PC-3 (cell line): Measurements from ENCODE around the gene CPZ. TPM values are rescaled to one million over a fixed set of nuclear protein-coding genes. Genes with fewer than 3 reads are reported as not detected.

Experiments
- ATAC-seq: fragments of 200-7000 bp; cut with Tn5 transposase; 2 replicates; pipeline ENCODE4 v1.9.1; 2020; ENCODE audit warnings: mild to moderate bottlenecking, moderate library complexity
- BruUV-seq: library from RNA; stranded (reverse); fragments of 400-500 nt; replicated peaks from 2 replicates; lab custom pipeline; 2021; lab: Mats Ljungman, UMichigan
- CTCF ChIA-PET: fragments of 300-600 bp; sonication (Branson Sonifier 250); formaldehyde crosslinking; loops from one replicate; lab custom pipeline; 2022; ENCODE audit warnings: antibody characterized with exemption; lab: Charles Lee
- POLR2A ChIA-PET: fragments of 300-600 bp; sonication (Branson Sonifier 250); formaldehyde crosslinking; loops from one replicate; lab custom pipeline; 2022; ENCODE audit warnings: antibody characterized with exemption; ENCODE audit not compliant: unreplicated experiment; lab: Charles Lee
- DNase-seq: peaks from one replicate; pipeline ENCODE4 v3.0.0-alpha.2; 2015
- H2AFZ ChIP-seq: fragments of 300-600 bp; sonication (generic); 2 replicates; pipeline ENCODE4 v1.6.0; 2016; ENCODE audit warnings: antibody characterized with exemption, low read length
- H3F3A ChIP-seq: fragments of 300-600 bp; sonication (generic); one replicate; pipeline ENCODE4 v1.6.0; 2017; ENCODE audit warnings: antibody characterized with exemption, low read length, control low read depth, mild to moderate bottlenecking; ENCODE audit not compliant: unreplicated experiment
- H3K27ac ChIP-seq: fragments of 300-600 bp; sonication (generic); 2 replicates; pipeline ENCODE4 v1.5.1; 2016; ENCODE audit warnings: mild to moderate bottlenecking, low read length
- H3K27me3 ChIP-seq: fragments of 300-600 bp; sonication (generic); 2 replicates; pipeline ENCODE4 v1.6.1; 2016; ENCODE audit warnings: low read length, mixed read lengths
- H3K36me3 ChIP-seq: fragments of 300-600 bp; sonication (generic); 2 replicates; pipeline ENCODE4 v1.6.1; 2016; ENCODE audit warnings: low read depth, mixed run types, low read length, mixed read lengths
- H3K4me1 ChIP-seq: fragments of 300-600 bp; sonication (generic); 2 replicates; pipeline ENCODE4 v1.5.1; 2016; ENCODE audit warnings: low read length; ENCODE audit not compliant: insufficient read depth
- H3K4me2 ChIP-seq: fragments of 300-600 bp; sonication (generic); 2 replicates; pipeline ENCODE4 v1.6.0; 2016; ENCODE audit warnings: low read length
- H3K4me3 ChIP-seq: fragments of 300-600 bp; sonication (generic); 2 replicates; pipeline ENCODE4 v1.5.1; 2016; ENCODE audit warnings: mild to moderate bottlenecking, low read length, mixed read lengths
- H3K79me2 ChIP-seq: fragments of 300-600 bp; sonication (generic); 2 replicates; pipeline ENCODE4 v1.6.1; 2017; ENCODE audit warnings: low read length, mixed read lengths
- H3K9ac ChIP-seq: fragments of 300-600 bp; sonication (generic); 2 replicates; pipeline ENCODE4 v1.6.0; 2016; ENCODE audit warnings: mild to moderate bottlenecking, low read length
- H3K9me2 ChIP-seq: fragments of 300-600 bp; sonication (generic); replicated peaks from 2 replicates; pipeline ENCODE4 v1.6.1; 2016; ENCODE audit warnings: mixed run types, low read length, mixed read lengths
- H3K9me3 ChIP-seq: fragments of 300-600 bp; sonication (generic); 2 replicates; pipeline ENCODE4 v1.6.1; 2016; ENCODE audit warnings: low read length, mixed read lengths
- H4K20me1 ChIP-seq: fragments of 300-600 bp; sonication (generic); 2 replicates; pipeline ENCODE4 v1.6.1; 2016; ENCODE audit warnings: low read length, mixed read lengths
- EZH2 ChIP-seq: fragments of 300-600 bp; sonication (generic); IDR thresholded peaks from one replicate; pipeline ENCODE4 v1.6.1; 2017; ENCODE audit warnings: antibody characterized with exemption, mild to moderate bottlenecking, low read length; ENCODE audit not compliant: unreplicated experiment
- EZH2phosphoT487 ChIP-seq: fragments of 300-600 bp; sonication (generic); IDR thresholded peaks from 2 replicates; pipeline ENCODE4 v1.6.1; 2018; ENCODE audit warnings: mild to moderate bottlenecking, antibody characterized with exemption, low read length, borderline replicate concordance
- intact Hi-C: fragments of 100-400 bp; cut with micrococcal nuclease; formaldehyde crosslinking; loops from 2 replicates; pipeline ENCODE4 v1.9.0; 2023
- total RNA-seq: library from RNA; depleted of rRNA; stranded (reverse); fragments of >200 nt; gene quantifications from 2 replicates; pipeline ENCODE4 v1.2.3, GENCODE V29; 2014
- TF ChIP-seq, protein P1 (sequence below): fragments of 300-600 bp; sonication (generic); conservative IDR thresholded peaks from 2 replicates; pipeline ENCODE4 v1.5.1; 2017; ENCODE audit warnings: antibody characterized with exemption, low read depth, mild to moderate bottlenecking, low read length

CPZ gene
- total RNA-seq, 1 experiment from 2014 or later, result 27.9 TPM

GRCh38 chr4:8545439-8545765 is 47.2 kb upstream of the CPZ start:
- Histone ChIP-seq H3K4me3 (no peak overlapping the region), H3K27me3 (no peaks in the 10 kb centered on the region), H3F3A (no peaks in the 10 kb centered on the region), H3K4me1 (peaks cover 33% of the 10 kb centered on the region), H3K36me3 (no peaks in the 10 kb centered on the region), H2AFZ (no peak overlapping the region), H3K79me2 (no peaks in the 10 kb centered on the region), H3K27ac (no peak overlapping the region), H3K4me2 (no peak overlapping the region), H3K9ac (no peak overlapping the region), H3K9me2 (no peaks in the 10 kb centered on the region), H3K9me3 (no peaks in the 10 kb centered on the region), H4K20me1 (no peaks in the 10 kb centered on the region)
- DNase-seq (no peak), ATAC-seq (no peak)
- ChIA-PET CTCF (no interaction called here), POLR2A (no interaction called here)
- TF ChIP-seq, protein P1, sequence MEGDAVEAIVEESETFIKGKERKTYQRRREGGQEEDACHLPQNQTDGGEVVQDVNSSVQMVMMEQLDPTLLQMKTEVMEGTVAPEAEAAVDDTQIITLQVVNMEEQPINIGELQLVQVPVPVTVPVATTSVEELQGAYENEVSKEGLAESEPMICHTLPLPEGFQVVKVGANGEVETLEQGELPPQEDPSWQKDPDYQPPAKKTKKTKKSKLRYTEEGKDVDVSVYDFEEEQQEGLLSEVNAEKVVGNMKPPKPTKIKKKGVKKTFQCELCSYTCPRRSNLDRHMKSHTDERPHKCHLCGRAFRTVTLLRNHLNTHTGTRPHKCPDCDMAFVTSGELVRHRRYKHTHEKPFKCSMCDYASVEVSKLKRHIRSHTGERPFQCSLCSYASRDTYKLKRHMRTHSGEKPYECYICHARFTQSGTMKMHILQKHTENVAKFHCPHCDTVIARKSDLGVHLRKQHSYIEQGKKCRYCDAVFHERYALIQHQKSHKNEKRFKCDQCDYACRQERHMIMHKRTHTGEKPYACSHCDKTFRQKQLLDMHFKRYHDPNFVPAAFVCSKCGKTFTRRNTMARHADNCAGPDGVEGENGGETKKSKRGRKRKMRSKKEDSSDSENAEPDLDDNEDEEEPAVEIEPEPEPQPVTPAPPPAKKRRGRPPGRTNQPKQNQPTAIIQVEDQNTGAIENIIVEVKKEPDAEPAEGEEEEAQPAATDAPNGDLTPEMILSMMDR, result no peak
- TF ChIP-seq EZH2phosphoT487 (no peak), EZH2 (no peak)
- no TSS peak for BruUV-seq
- intact Hi-C loops, result loop anchor here (5.0 kb wide), 1 partner anchor 47 kb away; the partner anchor contains the start of gene CPZ

- ChIA-PET POLR2A (interaction anchor here (0.6 kb wide), 3 partner anchors 118 to 669 kb away, joined by 4 to 7 read pairs (median 6); no protein-coding TSS in a partner anchor), CTCF (no interaction called here)
- Histone ChIP-seq H3K4me2 (peak overlapping the region; percentile 71), H3K27ac (peak overlapping the region; percentile 98), H3K27me3 (no peaks in the 10 kb centered on the region), H3K4me1 (peaks cover 33% of the 10 kb centered on the region), H3K9ac (peak overlapping the region; percentile 67; the same call in 1 of the 2 replicates), H3K4me3 (no peak overlapping the region), H2AFZ (peak overlapping the region; percentile 71), H3K79me2 (no peaks in the 10 kb centered on the region), H3K9me3 (no peaks in the 10 kb centered on the region), H3F3A (no peaks in the 10 kb centered on the region), H3K9me2 (no peaks in the 10 kb centered on the region), H3K36me3 (no peaks in the 10 kb centered on the region), H4K20me1 (no peaks in the 10 kb centered on the region)
- intact Hi-C loops, result loop anchor here (1.0 to 5.0 kb wide), 2 partner anchors 23 to 46 kb away; partner anchors contain the start of gene CPZ
- TF ChIP-seq, protein P1, result no peak
- TF ChIP-seq EZH2 (no peak), EZH2phosphoT487 (no peak)
- no peak for ATAC-seq
- DNase-seq, result no peak
- BruUV-seq, result no TSS peak
Observed at GRCh38 chr4:8546766-8547107, 45.8 kb upstream of the CPZ start.

GRCh38 chr4:8547108-8547911 is 45.3 kb upstream of the CPZ start:
- POLR2A ChIA-PET, result interaction anchor here (0.6 kb wide), 4 partner anchors 8 to 670 kb away, joined by 4 to 7 read pairs (median 5); no protein-coding TSS in a partner anchor

More at GRCh38 chr4:8547108-8547911, 45.3 kb upstream of the CPZ start:
- H3K4me2 ChIP-seq, result peak overlapping the region; percentile 71
- H3K9ac ChIP-seq, result peak overlapping the region; percentile 67
- peak overlapping the region; percentile 71 for H2AFZ ChIP-seq
- H3K27me3 ChIP-seq, result no peaks in the 10 kb centered on the region
- no peak for TF ChIP-seq EZH2phosphoT487
- TF ChIP-seq, protein P1, result peak; percentile 73
- H3K9me3 ChIP-seq, result no peaks in the 10 kb centered on the region
- 0 out of 2 replicates have a peak overlapping the region, but pooled peaks have one; percentile 24 for H3K4me3 ChIP-seq
- no peaks in the 10 kb centered on the region for H3F3A ChIP-seq
- peak overlapping the region; percentile 98 for H3K27ac ChIP-seq
- TSS peak; percentile 90 for BruUV-seq
- no peaks in the 10 kb centered on the region for H3K79me2 ChIP-seq
- intact Hi-C loops, result loop anchor here (1.0 to 5.0 kb wide), 2 partner anchors 24 to 45 kb away; partner anchors contain the start of gene CPZ
- ATAC-seq (peak; percentile 86), DNase-seq (peak; percentile 85)
- no peaks in the 10 kb centered on the region for H3K9me2 ChIP-seq
- no peaks in the 10 kb centered on the region for H4K20me1 ChIP-seq
- H3K36me3 ChIP-seq, result no peaks in the 10 kb centered on the region
- peaks cover 33% of the 10 kb centered on the region for H3K4me1 ChIP-seq
- CTCF ChIA-PET, result no interaction called here
